ENCODE data around the gene INPP5E. TPM values are rescaled to one million over a fixed set of nuclear protein-coding genes. Genes with fewer than 3 reads are reported as not detected.

INPP5E gene
- polyA plus RNA-seq, 2 of the 4 experiments (the other 2 are of a cell fraction), result 5.2 to 11.2 TPM

DNA sequence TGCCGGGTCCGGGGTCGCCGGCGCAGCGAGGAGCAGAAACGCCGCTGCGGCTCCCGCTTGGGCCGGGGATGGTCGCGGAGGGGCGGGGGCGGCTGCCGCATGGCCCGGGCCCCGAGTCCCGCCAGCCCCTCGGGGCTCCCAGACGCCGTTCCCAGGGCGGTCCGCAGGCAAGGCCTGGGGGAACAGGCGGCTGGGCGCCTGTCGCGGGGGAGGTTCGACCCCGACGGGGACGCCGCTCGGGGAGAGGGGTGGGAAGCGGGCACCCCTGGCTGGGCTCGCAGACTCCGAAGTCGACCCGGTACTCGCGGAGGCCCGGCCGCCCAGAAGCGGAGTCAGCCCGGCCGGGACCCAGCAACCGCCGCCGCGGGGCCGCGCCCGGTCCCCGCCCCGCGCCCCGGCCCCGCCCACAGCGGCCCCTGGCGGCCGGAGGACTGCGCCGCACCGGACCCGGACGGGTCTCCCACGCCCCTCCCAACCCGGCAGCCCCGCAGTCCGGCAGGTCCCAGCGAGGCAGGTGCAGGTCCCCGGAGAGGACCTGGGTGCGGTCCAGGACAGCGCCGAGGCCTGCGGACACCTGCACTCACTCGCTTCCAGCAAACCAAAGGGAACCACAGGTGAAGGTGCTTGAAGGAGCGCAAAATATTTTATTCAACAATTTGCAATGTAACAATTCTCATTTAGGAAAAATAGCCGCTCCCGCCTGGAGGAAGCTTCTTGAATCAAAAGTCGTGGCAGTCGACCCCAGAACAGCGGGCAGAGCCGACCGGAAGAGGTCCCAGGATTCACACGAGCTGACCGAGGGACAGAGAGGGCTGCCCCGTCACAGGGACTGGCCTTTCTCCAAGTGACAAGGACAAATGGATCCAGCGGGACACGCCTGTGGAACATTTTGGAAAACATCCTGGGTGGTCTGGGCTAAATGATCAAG is at the start of gene INPP5E (continued):
- TF ChIP-seq, protein P1, sequence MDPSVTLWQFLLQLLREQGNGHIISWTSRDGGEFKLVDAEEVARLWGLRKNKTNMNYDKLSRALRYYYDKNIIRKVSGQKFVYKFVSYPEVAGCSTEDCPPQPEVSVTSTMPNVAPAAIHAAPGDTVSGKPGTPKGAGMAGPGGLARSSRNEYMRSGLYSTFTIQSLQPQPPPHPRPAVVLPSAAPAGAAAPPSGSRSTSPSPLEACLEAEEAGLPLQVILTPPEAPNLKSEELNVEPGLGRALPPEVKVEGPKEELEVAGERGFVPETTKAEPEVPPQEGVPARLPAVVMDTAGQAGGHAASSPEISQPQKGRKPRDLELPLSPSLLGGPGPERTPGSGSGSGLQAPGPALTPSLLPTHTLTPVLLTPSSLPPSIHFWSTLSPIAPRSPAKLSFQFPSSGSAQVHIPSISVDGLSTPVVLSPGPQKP (IDR thresholded peaks at IDR 0.05; ENCODE audit: low read depth, low read length), result no peak
- TF ChIP-seq, protein P2, sequence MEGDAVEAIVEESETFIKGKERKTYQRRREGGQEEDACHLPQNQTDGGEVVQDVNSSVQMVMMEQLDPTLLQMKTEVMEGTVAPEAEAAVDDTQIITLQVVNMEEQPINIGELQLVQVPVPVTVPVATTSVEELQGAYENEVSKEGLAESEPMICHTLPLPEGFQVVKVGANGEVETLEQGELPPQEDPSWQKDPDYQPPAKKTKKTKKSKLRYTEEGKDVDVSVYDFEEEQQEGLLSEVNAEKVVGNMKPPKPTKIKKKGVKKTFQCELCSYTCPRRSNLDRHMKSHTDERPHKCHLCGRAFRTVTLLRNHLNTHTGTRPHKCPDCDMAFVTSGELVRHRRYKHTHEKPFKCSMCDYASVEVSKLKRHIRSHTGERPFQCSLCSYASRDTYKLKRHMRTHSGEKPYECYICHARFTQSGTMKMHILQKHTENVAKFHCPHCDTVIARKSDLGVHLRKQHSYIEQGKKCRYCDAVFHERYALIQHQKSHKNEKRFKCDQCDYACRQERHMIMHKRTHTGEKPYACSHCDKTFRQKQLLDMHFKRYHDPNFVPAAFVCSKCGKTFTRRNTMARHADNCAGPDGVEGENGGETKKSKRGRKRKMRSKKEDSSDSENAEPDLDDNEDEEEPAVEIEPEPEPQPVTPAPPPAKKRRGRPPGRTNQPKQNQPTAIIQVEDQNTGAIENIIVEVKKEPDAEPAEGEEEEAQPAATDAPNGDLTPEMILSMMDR (IDR thresholded peaks at IDR 0.05), result peak; percentile 87
- TF ChIP-seq, protein P3, sequence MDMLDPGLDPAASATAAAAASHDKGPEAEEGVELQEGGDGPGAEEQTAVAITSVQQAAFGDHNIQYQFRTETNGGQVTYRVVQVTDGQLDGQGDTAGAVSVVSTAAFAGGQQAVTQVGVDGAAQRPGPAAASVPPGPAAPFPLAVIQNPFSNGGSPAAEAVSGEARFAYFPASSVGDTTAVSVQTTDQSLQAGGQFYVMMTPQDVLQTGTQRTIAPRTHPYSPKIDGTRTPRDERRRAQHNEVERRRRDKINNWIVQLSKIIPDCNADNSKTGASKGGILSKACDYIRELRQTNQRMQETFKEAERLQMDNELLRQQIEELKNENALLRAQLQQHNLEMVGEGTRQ (IDR thresholded peaks at IDR 0.05), result no peak
- TF ChIP-seq RFX5 (IDR thresholded peaks at IDR 0.05), result no peak

DNA sequence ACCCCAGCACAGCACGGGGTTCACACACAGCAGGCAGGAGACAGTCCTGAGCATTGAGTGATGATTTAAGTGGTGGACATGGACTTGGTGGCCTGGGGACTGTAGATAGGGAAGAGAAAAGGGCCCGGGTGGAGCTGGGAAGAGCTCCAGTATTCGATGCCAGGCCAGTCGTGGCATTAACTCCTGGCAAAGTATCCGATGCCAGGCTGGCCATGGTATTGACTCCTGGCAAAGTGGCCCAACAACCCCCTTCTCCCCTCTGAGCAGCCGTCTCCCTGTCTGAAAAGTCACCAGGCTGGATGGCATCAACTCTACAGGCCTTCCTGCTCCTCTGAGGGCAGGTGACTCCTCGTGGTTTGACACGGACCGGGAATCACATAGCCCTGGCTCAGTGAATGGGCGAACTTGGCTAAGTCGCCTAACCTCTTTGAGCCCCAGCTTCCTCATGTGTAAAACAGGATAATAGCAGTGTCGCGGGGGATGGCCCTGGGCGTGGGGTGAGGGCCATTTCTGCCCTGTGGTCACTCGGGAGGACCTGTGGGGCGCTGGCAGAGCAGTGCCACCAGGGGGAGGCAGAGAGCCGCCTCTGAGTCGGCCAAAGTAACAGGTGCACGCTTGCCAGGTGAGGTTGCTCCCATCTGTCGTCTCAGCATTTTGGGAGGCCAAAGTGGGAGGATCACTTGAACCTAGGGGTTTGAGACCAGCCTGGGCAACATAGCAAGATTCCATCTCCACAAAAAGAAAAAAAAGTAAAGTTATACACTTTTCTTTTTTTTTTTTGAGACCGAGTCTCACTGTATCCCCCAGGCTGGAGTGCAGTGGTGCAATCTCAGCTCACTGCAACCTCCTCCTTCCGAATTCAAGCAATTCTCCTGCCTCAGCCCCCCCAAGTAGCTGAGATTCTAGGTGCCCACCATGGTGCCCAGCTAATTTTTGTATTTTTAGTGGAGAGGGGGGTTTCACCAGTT is 48.9 kb upstream of the INPP5E start:
- Histone ChIP-seq H3K4me3 (no peak overlapping the region), H3K4me2 (no peak overlapping the region), H3K4me1 (peaks cover 9% of the 10 kb centered on the region), H3K27ac (no peak overlapping the region), H3K9me3 (no peaks in the 10 kb centered on the region)
- 29% methylated on average over 20 of the region's 22 CpGs for WGBS (ENCODE audit: missing lambda C conversion rate)
- TF ChIP-seq, protein P3 (IDR thresholded peaks at IDR 0.05), result no peak
- TF ChIP-seq MAFK (IDR thresholded peaks at IDR 0.05; ENCODE audit: partially characterized antibody) (peak; percentile 71), MYC (IDR thresholded peaks at IDR 0.05; ENCODE audit: borderline replicate concordance, low read length) (no peak), GATA3 (IDR thresholded peaks at IDR 0.05; ENCODE audit: borderline replicate concordance) (no peak), RAD21 (conservative IDR thresholded peaks at IDR 0.05 in 1 of 2, IDR thresholded peaks at IDR 0.05 in 1 of 2) (peak; percentile 98), SMC3 (IDR thresholded peaks at IDR 0.05) (peak; percentile 100), RCOR1 (IDR thresholded peaks at IDR 0.05; ENCODE audit: low read depth, low read length) (no peak), ZSCAN20 (CRISPR knock-in tag; IDR thresholded peaks at IDR 0.05) (no peak)
- TF ChIP-seq, protein P4, sequence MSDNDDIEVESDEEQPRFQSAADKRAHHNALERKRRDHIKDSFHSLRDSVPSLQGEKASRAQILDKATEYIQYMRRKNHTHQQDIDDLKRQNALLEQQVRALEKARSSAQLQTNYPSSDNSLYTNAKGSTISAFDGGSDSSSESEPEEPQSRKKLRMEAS (IDR thresholded peaks at IDR 0.05), result peak; percentile 41; the same call in 1 of the 2 replicates
- TF ChIP-seq, protein P5, sequence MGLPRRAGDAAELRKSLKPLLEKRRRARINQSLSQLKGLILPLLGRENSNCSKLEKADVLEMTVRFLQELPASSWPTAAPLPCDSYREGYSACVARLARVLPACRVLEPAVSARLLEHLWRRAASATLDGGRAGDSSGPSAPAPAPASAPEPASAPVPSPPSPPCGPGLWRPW (IDR thresholded peaks at IDR 0.05), result no peak
- TF ChIP-seq, protein P2 (IDR thresholded peaks at IDR 0.05), result peak; percentile 96
- TF ChIP-seq, protein P6, sequence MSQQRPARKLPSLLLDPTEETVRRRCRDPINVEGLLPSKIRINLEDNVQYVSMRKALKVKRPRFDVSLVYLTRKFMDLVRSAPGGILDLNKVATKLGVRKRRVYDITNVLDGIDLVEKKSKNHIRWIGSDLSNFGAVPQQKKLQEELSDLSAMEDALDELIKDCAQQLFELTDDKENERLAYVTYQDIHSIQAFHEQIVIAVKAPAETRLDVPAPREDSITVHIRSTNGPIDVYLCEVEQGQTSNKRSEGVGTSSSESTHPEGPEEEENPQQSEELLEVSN (IDR thresholded peaks at IDR 0.05; ENCODE audit: borderline replicate concordance, low read depth), result no peak
- ChIA-PET POLR2A (no interaction called here), CTCF (interaction anchor here (0.6 to 9.1 kb wide), 65 partner anchors 8 to 241 kb away, joined by 3 to 776 read pairs (median 5); no protein-coding TSS in a partner anchor)
- ATAC-seq (peak; percentile 35 to 58; a peak in 4 of 6 replicates), DNase-seq (ENCODE audit: low read depth in 1 of 2, low spot score in 1 of 2) (peak; percentile 54 to 57), FAIRE-seq (no peak)
